Measurements from ENCODE around the gene ENAH.
"Not testable (repeated sequence)": the region's sequence is repeated elsewhere in the genome, so short reads cannot be mapped to it uniquely, and the experiment has no call there.

The ENAH gene

DNA sequence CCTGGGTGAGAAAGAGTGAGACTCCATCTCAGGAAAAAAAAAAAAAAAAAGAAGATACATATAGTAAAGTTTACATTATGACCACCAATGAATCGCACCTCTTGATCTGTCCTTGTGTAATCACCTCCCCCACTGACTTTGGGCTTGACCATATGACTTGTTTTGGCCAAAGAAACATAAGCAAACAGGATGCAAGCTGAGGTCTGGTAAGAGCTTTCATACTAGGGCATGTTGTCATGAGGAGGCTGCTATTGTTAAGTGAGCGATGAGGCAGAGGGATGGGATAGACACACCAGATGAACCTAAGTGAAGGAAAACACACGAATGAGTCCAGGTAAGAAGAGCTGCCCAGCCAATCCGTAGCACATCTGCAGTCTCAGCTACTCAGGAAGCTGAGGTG, 10.7 kb downstream of the ENAH start:
- DNase-seq: no peak

- no peak for DNase-seq
Measured at GRCh38 chr1:225638853-225639252, 14.1 kb downstream of the ENAH start.

DNA sequence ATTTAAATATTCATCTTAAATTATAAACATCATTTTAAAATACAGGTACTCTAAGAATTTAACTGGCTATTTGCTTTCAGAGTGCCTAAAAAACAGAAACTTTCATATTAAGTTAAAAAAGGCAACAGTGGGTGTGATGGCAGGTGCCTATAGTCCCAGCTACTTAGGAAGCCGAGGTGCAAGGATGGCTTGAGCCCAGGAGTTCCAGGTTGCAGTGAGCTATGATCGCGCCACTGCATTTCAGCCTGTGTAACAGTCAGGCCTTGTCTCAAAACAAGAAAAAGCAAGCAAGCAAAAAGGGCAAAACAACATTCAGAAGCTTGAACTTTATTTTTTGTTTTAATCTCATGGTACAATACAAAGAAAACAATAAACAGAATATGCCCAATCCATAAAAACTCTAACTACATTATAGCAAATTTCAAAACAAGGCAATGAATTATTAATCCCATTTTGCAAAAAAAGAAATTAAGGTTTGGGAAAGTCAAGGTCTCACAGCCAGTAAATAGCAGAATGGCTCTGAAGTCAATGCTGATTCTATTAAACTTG, 15.2 kb downstream of the ENAH start:
- no peak for DNase-seq

DNA sequence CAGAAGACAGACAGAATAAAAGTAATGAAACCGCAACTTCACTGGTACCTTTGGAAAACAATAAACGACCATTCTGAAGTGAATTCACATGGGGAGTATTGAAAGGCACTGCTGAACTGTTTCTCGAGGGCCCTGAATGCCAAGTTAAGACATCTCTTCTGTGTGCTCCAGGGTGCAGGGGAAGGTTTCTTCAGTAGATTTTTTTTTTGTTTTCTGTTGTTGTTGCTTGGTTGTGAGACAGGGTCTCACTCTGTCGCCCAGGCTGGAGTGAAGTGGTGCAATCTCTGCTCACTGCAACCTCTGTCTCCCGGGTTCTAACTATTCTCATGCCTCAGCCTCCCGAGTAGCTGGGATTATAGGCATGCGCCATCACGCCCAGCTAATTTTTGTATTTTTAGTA, 15.9 kb downstream of the ENAH start:
- not testable (repeated sequence) for DNase-seq

GRCh38 chr1:225635649-225636048, 17.3 kb downstream of the ENAH start:
- DNase-seq: no peak

DNA sequence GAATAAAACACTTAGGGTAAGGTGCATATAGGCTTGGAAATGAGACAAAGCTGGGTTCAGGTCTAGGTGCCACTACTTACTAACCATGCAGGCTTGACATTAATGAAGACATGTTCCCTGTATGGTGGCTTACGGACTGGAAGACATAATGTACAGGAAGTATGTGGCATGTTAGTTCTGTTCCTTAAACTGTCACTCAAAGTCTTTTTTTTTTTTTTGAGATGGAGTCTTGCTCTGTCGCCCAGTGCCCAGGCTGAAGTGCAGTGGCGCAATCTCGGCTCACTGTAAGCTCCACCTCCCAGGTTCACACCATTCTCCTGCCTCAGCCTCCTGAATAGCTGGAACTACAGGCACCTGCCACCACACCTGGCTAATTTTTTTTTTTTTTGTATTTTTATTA, 20.1 kb downstream of the ENAH start:
- DNase-seq: not testable (repeated sequence)

DNA sequence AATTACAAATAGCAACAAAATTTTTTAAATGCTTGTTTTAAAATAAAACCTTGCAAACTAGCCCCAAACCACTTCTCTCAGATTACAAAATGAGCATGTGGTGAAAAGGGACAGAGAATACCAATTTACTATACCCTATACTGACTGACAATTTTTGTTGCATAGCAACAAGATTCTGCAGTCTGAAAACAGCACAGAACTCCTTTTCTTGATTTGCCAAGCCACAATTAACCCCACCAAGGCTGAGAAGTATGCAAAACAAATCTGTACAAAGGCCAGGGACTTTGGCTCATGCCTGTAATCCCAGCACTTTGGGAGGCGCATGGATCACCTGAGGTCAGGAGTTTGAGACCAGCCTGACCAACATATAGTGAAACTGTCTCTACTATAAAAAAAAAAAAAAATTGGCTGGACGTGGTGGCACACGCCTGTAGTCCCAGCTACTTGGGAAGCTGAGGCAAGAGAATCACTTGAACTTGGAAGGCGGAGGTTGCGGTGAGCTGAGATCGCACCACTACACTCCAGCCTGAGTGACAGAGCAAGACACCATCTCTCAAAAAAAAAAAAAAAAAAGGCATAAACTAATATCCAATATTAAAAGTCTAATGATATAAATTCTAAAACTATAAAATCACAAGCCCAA, 21.8 kb downstream of the ENAH start:
- DNase-seq: no peak

DNA sequence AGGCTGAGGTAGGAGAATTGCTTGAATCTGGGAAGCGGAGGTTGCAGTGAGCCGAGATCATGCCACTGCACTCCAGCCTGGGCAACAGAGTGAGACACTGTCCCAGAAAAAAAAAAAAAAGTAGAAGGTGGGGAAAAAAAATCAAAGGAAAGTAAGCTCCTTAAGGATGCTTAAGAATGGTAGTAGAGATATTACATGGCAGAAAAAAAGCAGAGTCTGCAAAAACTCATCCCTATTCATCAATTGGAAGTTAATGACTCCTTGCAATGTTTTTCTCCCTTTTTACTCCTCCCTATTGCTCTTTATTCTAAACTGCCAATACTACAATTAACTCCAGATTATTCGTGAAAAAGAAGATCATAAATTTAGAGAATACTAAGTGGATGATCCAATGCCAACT, 23.4 kb downstream of the ENAH start:
- DNase-seq: no peak

GRCh38 chr1:225628794-225629193, 24.1 kb downstream of the ENAH start:
- DNase-seq: not testable (repeated sequence)

GRCh38 chr1:225627304-225627947, 25.5 kb downstream of the ENAH start:
- no peak for DNase-seq

- no peak for DNase-seq
Measured at GRCh38 chr1:225626698-225627097, 26.2 kb downstream of the ENAH start.

DNA sequence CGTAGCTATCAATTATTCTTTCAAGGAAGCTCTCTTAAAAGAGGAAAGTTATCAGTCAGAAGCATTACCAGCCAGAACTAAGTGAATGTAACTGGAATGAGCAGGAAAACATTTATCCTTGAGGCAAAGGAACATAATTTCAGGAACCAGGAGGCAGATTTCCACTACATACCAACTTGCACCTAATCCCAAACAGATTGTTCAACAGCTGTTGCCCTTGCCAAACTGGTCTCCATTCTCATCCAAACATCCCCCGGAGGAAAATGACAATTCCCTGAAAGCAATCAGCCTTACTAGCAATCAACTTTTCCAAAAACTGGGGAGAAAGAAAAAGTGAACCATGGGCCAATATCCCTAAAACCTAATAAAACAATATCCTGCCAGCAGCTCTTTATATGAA, 35.0 kb downstream of the ENAH start:
- no peak for DNase-seq

DNA sequence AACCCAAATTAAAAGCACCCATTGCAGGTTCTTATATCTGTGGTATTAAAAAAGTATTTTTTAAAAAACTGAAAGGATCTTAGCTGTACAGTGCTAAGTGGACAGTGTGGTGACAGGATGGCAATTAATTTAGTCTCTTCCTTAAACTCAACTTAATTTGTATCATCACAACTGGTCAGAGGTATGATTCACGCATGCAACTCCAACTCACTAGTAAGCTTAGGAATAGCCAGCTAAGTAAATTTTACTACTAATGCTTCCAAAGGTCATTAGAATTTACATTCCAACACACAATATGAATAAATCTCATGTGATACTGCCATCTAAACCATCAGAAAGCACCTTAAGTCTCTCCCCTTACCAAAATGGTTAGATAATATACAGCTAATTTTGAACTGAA, 35.4 kb downstream of the ENAH start:
- no peak for DNase-seq

- not testable (repeated sequence) for DNase-seq
Measured at GRCh38 chr1:225615403-225615790, 37.5 kb downstream of the ENAH start.

DNA sequence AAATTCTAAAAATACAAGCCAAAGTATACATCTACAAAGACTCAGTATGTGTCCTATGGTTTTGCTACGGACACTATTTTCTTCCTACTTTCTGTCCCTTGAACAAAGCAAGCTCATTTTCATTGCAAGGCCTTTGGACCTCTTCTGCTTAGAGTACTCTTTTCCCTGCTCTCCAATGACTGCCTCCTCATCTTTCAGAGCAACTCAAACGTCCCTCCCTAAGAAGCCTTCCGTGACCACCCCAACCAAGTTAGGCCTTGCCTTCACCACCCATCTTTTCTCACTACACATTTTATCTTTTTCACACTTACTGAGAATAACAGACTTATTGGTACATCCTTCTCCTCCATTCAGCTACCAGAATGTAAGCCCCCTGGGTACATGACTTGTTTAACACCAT, 39.9 kb downstream of the ENAH start:
- DNase-seq: no peak

DNA sequence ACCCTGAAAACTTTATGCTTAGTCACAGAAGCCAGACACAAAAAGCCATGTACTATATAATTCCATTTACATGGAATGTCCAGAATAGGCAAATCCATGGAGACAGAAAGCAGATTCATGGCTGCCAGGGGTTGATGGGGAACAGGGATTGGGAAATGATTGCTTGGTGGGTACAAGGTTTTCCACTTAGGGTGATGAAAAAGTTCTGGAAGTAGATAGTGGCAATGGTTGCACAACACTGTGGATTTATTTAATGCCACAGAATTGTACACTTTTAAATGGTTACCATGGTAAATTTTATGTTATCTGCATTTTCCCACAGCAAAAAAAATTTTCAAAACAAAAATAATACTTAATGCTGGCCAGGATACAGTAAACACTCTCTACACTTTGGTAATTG, 40.6 kb downstream of the ENAH start:
- no peak for DNase-seq

GRCh38 chr1:225611537-225612223, 41.2 kb downstream of the ENAH start:
- no peak for DNase-seq

GRCh38 chr1:225610539-225610938, 42.4 kb downstream of the ENAH start:
- no peak for DNase-seq

GRCh38 chr1:225608014-225608796, 44.7 kb downstream of the ENAH start:
- no peak for DNase-seq

DNA sequence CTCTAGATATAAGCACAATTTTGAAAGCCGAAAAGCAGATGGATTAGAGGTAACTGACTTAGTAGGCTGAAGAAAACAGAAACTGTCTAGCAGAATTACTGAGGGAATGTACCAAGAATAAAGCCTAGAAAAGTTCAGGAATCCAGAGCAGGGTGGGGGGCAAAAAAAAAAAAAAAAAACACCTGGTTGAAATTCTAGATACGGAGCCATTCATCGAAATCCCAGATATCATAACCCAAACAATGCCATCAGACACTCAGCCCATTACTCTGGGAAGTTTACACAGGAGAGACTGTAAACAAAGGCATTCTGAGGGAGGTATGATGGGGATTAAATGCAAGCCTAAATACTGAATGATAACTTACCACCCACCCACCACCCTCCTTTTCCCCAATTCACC, 45.6 kb downstream of the ENAH start:
- DNase-seq: no peak

DNA sequence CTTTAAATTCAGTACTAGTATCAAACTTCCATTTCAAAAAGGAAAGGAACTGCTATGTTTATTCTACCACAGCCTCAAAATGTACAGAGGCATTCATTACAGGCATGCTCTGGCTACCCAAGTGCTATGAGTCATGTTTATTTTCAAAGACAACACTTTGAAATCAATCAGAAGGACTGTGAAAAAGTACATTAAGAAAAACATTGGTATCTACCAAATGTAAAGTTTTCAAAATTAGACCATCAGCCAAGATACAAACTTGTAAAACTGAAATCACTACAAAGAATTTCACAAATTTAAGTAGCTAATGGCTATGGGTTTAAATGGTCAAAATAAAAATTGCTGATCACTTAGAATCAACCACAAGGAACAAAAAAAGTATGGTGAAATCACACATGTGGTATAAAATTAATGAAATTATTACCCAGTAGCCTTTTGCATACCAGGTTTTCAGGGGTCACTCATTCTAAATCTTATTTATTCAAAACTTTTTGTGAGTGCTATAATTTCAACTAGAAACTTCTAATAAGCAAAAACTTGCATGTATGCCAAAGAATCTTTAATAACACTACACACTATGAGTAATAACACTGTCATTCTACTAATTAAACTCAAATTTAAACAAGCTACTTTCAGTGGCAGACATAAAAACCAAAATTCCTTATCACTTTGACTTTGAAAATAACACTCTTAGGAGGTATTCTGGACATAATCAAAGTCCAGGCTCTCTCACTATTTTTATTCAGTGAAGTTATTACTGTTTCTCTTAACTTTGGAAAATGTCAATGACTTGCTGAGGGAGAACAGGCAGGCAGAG, 49.2 kb downstream of the ENAH start:
- DNase-seq: no peak

DNA sequence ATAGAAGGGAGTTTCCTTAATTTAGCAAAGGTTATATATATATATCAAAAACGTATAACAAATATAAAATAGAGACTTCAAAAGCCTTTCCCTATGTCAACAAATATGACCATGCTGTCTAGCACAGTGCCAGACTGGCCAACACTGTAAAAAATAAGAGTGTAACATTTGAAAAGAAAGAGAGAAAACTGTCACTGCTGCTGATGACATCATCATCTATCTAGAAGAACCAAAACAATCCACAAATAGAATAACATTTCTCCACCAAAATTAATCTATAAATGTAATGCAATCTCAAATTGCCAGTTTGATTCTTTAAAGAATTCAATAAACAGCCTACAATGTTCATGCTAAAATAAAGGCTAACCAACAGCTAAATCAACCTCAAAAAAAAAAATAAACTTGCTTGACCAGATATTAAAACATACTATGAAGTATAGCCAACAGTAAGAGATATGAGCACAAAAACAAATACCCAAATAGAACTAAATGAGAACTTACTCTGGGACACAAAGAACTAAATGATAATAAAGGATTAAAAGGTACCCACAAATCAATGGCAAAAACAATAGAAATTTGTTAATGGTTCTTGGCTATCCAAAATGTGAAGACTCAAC, 50.2 kb downstream of the ENAH start:
- DNase-seq: no peak

Measured in stimulated activated CD4-positive, alpha-beta T cell treated with anti-CD3 and anti-CD28 coated beads, Interleukin-1b, Interleukin-23, amount 100 ng/mL, for 48 hours (primary cell).